ENCODE results near the gene CASP12. TPM values are rescaled to one million over a fixed set of nuclear protein-coding genes. Genes with fewer than 3 reads are reported as not detected.

The CASP12 gene
- total RNA-seq, 1 experiment from 2014 or later: not detected

DNA sequence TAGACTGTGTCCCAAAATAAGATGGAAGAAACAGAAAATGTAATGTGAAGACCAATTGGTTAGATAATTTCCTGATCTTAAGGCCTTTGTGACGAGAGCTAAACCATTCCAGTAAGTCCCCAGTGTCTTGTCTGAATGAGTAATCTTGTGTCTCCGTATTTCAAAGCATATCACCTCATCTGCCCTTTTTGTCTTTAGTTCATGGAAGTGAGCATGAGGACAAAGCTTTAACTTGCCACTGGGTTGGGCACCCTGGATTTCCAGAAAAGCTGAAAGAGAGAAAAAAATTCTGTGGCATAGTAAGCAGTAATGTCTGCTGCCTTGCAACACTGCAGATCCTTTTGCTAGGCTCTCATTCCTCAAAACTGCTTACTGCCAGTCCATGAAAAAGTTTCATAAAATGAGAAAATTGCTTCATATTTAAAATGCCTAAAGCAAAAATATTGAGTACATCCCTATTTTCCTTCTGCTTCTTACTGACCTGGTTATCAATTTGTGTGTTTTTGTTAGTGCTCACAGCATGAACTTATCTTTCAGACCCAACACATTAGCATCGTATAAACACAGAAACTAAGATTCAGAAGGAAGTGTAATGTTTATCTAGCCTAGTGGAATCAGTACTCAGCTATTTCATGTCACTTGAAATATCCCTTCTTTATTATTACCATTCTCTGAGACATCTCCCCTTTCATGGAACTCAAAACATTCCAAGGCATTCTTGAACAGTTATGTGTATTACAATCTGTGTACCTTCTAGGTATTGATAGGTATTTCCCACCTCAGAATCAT, 5.3 kb downstream of the CASP12 start:
- DNase-seq (ENCODE audit: low spot score): no peak

DNA sequence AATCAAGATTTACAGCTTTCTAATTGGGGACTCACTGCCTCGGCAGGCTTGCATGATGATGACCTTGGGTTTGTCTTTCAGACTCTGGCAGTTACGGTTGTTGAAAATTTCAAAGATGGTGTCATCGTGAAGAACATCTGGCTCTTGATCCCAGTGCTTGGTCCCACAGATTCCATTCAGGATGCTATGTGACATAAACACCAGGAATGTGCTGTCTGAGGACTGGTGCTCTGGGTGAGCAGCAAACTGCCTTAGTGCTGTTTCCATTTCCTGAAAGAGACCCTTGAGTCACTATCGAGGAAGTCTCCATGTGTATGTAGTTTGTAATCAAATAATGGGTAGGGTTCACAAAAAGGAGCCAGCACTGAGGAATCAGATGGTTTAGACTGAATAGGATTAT, 7.1 kb downstream of the CASP12 start:
- no peak for DNase-seq (ENCODE audit: low spot score)

DNA sequence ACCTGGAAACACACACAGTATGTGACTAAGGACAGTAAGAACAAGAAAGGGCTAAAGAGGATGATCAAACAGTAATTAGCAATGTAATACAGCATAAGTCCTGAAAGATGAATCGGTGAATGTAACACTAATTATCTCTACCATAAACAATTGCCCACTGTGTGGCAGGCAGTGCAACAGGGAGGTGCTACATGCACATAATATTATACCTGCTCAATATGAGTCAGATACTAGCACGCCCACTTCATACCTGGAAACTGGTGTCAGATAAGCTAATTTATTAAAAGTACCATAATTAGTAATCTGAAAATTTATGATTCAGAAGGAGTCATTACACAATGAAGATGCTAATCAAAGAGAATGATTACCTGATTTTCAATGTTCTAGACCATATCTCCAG, 14.9 kb downstream of the CASP12 start:
- DNase-seq (ENCODE audit: low spot score): no peak

DNA sequence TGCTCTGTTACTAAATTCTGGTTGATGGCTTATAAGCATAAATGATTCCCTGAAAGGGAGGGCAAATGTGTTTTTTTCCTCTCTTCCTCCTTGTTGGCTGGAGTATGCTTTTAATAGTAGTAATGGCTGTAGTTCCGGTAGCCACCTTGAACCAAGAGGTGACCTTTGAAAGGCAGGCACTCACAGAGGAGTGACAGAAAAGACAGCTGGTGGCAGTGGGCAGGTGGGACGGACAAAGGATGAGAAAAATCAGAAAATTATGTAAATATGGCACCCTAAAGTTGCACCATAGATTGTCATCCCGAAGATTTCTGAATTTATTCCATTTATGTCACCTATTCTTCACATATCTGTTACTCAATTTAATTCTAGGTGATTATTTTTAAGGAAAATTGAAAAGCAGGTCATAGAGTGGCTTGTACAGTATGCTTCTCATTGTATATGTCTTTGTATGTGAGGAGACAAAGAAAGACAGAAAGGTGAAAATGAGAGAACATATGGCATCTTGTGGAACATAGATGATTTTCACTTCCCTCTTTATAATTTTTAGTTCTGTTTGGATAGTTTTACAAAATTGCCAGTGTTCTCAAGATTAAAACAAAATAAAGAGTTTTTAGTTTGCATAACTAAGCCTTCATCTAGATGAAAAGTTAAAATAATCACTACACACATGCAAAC, 17.0 kb downstream of the CASP12 start:
- no peak for DNase-seq (ENCODE audit: low spot score)

DNA sequence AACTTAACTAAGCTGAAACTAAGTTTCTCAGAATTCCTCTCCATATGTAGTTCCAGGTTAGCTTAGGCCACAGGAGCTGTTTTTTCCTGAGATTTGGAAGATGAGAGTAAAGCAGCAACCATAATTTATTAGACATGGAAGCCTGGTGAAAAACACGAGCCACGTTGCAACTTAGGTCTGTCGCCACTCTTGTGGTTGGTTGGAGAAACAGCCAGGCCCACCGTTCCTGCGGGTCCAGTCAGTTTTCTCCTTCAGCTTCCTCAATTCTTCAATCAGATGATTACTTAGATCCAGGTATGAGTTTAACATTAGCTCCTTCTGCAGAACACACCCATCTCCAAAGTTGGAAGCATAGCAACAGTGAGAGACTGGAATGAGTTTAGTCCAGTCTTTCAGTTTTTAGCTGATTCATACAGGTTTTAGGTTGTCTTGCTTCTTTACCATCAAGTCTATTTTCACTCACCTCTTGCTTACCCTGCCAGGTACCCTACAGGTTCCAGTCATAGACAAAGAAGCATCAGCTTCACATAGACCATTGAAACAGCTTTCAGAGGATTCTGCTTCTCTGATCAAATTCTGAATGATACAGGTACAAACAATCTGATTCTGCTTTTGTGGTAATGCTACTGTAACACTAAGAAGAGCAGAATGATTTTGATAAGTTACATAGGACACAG, 18.6 kb downstream of the CASP12 start:
- no peak for DNase-seq (ENCODE audit: low spot score)

DNA sequence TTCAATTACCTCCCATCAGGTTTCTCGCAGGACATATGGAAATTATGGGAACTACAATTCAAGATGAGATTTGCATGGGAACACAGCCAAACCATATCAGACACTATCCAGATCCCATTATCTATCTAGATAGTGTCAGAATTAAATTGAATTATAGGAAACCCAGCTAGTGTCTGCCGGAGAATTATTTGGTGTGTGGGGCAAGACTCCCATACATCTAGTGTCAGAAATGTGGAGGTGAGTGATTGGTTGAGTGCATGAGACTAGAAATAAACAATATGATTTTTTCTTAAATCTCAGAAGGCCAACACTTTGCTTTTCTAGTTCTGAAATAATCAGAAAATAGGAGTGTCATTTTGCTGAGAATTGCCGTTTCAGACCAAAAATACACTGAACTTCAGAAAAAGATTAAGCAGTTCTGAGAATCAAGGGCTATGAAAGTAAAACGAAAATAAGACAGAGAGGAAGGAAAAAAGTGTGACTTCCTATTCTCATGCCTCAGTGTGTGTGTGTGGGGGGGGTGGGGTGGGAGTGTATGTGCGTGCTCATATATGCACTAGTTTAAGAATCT, 21.3 kb downstream of the CASP12 start:
- DNase-seq (ENCODE audit: low spot score): no peak

DNA sequence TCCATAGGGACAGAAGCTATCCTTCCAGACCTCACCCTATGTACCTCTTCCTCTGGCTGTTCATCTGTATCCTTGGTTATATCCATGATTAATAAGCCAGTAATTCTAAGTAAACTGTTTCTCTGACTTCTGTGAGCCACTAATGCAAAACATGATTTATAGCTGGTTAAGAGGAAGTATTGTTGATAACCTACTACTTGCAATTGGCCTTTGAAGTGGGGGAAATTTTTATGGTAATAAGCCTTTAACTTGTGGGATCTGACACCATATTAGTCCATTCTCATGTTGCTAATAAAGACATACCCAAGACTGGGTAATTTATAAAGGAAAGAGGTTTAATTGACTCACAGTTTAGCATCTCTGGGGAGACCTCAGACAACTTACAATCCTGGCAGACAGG, 21.9 kb downstream of the CASP12 start:
- DNase-seq (ENCODE audit: low spot score): no peak

DNA sequence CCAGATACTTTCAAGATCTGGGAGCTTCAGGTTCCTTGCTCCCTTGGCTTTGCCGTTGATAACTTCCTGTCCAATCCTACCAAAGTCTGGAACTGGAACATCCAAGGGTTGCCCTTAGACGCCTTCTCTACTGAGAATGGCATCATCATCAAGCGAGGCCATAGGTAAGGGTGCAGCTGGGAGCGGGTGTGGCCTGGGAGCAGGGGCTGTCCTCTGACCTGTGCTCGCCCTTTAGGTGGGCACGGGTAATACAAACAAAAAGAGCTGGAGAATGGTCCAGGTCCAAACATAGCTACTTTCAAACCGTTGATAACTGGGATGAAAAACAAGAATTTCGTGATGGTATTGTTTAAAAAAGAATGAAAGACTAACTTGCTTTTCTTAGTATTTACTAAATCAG, 25.0 kb downstream of the CASP12 start:
- no peak for DNase-seq (ENCODE audit: low spot score)

DNA sequence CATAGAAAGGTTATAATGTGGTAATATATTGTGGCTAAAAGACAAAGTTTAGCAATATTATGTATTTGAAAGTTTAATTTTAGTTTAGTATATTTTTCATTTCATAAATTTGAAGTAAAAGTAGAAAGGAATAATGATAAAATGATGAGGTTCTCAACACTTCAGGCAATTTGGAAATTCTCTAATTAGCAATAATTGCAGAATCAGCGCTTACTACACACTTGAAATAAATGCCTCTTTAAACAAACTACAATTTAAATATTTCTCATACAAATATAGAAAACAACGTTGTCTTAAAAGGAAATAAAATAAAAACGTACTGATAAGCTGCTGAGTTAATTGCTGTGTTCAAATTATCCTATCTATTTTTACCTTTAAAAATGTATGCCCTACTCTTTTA, 25.9 kb downstream of the CASP12 start:
- no peak for DNase-seq (ENCODE audit: low spot score)

DNA sequence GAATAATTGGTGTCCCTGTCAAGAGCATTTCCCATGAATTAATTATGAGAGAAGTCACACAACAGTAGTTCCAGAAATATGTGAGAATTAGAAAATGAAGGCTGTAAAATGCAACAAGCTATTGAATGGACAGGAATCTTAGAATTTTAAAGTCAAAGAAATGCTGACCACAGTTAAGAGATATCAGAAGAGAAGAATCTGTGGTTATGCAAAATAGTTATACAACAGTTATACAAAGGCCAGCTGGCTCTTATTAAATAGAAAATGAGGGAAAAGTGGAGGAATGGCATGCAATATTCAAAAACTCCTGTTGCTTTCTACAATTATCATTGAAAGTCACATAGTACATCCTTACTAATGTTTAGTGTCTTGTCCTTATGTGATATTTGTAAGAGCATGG, 27.4 kb downstream of the CASP12 start:
- no peak for DNase-seq (ENCODE audit: low spot score)

DNA sequence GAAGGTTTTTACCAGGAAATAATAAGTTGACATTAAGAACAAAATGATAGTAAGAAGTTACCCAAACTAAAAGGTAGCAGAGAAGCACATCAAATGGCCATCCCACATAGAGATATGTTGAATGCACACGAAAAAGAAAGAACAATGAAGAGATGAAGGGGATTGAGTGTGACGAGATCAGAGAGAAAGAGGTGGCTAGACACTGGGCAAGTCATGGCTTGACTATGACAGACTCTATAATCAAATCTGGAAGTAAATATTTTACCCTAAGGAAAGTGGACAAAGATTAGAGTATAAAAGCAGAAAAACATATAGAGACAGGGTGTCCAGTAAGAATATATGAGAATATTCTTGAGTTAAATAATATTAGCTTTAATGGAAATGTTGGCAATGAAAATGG, 31.4 kb downstream of the CASP12 start:
- no peak for DNase-seq (ENCODE audit: low spot score)

DNA sequence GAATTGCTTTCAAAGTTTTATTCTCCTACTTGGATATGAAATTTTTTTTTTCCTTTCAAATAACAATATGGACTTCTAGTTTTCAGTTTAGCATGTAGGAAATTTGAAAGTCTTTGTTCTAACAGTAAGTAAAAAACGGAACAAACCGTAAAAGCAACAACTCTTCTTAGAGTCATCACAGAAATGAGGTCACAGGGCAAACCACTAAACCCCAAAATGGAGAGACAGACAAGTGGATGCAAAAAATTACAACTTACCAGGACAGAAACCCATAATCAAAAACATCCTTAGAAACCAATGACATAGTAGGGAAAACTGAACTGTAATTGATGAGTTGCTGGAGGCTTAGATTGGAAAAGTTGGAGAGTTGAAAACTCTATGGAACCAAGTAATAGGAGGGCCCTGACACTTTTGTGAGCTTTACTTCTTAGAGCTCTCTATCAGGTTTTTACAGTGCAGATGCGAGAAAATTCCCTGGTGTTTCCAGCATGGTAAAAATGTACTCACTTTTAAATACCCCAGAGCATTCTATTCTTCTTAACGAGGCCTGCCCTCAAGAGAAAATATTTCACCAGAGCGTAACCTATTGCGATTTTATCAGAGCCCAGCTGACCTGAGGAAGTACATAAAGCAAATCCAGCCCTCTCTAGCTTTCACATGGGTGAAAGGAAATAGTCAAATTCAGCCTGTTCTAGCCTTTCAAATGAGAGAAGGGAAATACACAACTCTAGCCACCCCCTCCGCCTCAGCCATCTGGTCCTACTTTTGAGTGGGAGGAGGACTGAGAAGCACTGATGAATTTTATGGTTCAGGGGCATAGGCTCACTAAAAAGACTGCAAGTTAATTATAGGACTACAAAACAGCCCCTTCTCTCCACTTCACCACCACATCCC, 39.1 kb downstream of the CASP12 start:
- no peak for DNase-seq (ENCODE audit: low spot score)

DNA sequence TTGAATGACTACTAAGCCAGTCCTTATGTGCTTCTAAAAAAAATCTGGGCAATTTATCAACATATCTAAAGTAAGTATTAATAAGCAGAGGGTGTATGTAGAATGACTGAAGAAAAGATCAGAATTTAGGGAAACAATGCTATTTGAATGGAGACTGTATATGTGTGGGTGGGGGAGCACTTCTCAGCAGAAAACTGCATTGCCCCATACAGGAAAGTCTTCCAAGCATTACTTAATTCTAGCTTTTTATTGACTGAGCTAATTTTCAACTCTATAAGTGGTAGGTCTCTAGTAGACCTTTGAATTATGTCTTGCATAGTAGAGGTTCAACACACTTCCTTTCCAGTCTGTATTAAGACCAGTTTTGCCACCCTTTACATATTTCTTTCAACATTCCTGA, 41.7 kb downstream of the CASP12 start:
- DNase-seq (ENCODE audit: low spot score): no peak

DNA sequence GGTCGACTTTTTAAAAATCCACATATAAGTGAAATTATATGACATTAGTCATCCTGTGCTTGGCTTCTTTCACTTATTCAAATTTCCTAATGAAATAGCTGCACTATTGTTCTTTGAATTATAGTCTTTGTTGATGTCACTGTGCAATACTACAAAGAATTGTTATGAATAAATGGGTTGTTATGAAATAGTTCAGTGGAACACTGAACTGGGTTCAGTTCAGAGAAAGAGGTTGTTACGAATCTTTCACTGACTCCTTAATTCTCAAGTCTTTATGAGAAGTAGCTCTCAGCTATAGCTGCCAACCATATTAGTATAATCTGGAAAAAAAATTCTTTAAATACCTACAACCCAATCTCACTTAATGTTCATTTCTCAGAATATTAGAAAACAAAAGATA, 42.3 kb downstream of the CASP12 start:
- no peak for DNase-seq (ENCODE audit: low spot score)

DNA sequence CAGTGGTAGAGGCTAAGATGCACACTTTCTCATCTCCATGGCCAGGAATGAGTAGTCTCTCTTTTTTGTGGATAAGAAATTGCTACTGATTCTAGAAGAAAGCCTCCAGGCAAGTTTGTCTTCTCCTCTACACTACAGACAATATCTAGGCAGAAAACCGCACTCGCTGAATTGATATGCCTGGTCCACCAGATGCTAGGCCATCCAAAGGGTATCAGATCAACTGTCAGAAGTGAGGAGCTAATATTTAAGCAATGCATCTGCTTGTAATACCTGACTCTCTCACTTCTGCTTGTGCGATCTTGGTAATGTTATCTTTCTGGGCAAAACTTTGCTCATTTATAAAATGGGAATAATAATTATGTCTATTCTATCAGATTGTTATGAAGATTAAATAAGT, 45.0 kb downstream of the CASP12 start:
- DNase-seq (ENCODE audit: low spot score): no peak

DNA sequence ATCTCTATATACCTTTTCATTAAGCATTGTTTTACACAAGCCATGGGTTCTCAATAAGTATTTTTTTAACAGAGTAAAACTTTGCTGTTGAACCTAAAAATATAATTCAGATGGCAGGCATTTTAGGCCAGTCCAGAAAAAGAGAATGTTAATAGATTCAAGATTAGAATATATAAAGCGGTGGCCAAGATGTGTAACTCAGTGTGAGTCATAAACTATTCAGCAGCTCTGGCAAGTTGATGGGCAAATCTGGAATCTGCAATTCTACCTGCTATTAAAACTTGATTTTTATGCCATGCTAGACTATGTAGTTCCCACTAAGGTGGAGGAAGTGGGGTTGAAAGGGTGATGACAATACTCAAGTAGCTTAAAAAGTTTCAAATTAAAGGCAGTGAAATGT, 45.4 kb downstream of the CASP12 start:
- peak; percentile 4 for DNase-seq (ENCODE audit: low spot score)

DNA sequence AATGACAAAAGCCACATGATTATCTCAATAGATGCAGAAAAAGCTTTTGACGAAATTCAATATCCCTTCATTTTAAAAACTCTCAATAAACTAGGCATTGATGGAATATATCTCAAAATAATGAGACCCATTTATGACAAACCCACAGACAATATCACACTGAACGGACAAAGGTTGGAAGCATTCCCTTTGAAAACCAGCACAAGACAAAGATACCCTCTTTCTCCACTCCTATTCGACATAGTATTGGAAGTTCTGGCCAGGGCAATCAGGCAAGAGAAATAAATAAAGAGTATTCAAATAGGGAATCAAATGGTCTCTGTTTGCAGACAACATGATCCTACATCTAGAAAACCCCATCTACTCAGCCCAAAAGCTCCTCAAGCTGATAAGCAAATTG, 52.0 kb downstream of the CASP12 start:
- DNase-seq (ENCODE audit: low spot score): no peak

DNA sequence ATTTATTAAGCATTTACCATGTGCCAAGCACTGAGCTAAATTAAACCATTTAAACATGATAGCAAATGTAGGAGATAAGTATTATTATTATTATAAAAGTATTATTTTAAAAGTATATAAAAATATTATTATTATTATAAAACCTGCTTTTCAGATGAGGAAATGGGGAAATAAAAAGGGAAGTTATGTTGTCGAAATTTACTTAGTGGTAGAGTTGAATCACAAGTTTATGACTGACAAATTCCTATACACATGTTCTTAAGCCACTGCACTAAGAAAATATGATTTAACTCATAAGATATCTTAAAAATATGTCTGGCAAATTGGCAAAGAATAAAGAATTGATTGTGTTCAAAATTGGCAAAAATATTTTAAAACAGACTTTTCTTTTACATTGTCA, 53.8 kb downstream of the CASP12 start:
- DNase-seq (ENCODE audit: low spot score): no peak

DNA sequence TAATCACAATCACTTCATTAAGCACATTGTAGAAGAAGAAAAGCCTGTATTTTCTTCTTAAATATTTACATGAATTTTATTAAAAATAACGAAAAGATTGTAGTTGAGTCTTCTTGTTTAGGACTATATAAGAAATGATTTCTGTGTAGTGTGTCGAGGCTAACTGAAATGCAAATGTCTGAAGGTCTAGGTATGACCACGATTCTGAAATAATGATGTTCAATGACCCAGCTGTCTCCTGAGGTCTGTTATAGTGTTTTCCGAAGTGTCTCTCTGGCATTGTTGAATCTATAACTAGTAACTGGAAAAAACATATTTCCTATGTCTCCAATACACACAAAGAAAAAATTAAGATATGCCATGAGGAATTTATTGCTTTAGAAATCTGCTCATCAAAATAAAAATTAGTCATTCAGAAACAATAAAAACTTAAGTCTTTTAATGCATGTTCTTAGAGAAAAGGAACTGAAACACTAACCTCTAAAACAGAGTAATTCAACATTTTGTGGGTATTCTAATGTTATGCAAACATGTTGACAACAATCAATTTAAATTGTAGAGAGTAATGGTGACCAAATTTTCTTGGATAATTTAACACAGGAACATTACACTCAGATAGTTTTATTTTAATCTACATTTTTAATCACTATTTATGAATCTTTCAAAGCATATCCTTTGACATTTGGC, 55.0 kb downstream of the CASP12 start:
- DNase-seq (ENCODE audit: low spot score): no peak

DNA sequence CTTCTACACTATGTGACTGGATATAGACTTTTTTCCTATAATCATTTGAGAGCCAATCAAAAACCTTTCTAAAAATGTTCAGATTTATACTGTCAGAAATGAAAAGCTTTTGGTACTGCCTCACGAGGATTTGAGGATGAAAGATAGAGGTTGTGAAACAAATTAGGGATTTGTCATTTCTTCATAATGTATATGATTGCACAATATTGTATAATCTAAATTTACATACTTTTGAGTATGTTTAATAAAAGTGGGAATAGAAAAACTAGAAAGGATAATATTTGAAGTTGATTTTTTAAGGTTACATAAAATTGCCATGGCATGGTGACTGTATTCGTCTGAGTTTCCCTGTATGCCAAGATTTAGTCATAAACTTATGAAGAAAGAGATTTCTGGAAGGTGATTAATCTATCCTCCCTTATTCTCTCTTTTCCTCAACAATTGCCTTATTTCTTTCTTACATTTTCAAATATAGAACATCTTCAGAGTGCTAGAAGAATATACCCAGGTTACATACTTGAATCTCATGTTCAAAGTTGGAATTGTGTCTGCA, 56.2 kb downstream of the CASP12 start:
- no peak for DNase-seq (ENCODE audit: low spot score)

DNA sequence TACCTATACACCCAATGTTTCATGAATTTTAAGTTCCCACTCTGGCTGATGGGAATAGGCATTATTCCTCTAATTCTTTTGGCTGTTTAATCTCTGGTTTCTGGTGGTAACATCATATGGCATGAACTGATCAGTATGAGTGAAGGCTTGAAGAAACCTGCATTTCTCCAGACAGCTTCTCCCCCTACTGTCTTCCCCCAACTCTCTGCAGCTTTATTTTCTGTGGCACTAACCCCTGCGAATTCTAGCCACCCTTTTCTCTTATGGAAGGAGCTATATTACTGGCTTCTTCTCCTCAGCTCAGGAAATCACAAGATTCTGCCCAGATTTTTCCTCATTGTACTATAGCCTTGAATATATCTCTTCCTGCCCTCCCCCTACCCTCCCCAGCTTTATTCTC, 57.1 kb downstream of the CASP12 start:
- no peak for DNase-seq (ENCODE audit: low spot score)
